Astrocyte (in vitro differentiated cells and primary cell): ENCODE data around the gene SPP1. TPM values are rescaled to one million over a fixed set of nuclear protein-coding genes. Genes with fewer than 3 reads are reported as not detected.
A peak's percentile ranks its signal among the peaks of the same experiment; 100 is the strongest.
"Not testable (repeated sequence)": the region's sequence is repeated elsewhere in the genome, so short reads cannot be mapped to it uniquely, and the experiment has no call there.

Source experiments
- DNase-seq: peaks from one replicate; pipeline ENCODE4 v3.0.0-alpha.2; 2010; ENCODE audit warnings: low read depth
- FAIRE-seq: peaks from 2 replicates; lab custom pipeline; 2011; peaks lifted over from hg19 to GRCh38; lab: Jason Lieb, UNC
- H2AFZ ChIP-seq: 2 replicates; pipeline ENCODE4 v1.6.0; 2012; ENCODE audit warnings: low read depth, low read length, inconsistent platforms
- H3K27ac ChIP-seq: 2 replicates; pipeline ENCODE4 v1.5.1; 2011; ENCODE audit warnings: low read depth, low read length, inconsistent platforms
- H3K27me3 ChIP-seq: 2 replicates; pipeline ENCODE4 v1.6.0; 2011; ENCODE audit warnings: low read length, inconsistent platforms; ENCODE audit not compliant: insufficient read depth
- H3K36me3 ChIP-seq: 2 replicates; pipeline ENCODE4 v1.5.1; 2011; ENCODE audit warnings: low read length, inconsistent platforms; ENCODE audit not compliant: insufficient read depth
- H3K4me1 ChIP-seq: 2 replicates; pipeline ENCODE4 v1.5.1; 2011; ENCODE audit warnings: low read length, inconsistent platforms; ENCODE audit not compliant: insufficient read depth
- H3K4me2 ChIP-seq: 2 replicates; pipeline ENCODE4 v1.6.0; 2012; ENCODE audit warnings: low read length, inconsistent platforms
- H3K4me3 ChIP-seq: 2 replicates; pipeline ENCODE4 v1.5.1; 2011; ENCODE audit warnings: low read depth, mild to moderate bottlenecking, low read length, inconsistent platforms; ENCODE audit not compliant: insufficient read depth
- H3K79me2 ChIP-seq: 2 replicates; pipeline ENCODE4 v1.6.0; 2012; ENCODE audit warnings: mild to moderate bottlenecking, low read length, inconsistent platforms; ENCODE audit not compliant: insufficient read depth
- H3K9ac ChIP-seq: 2 replicates; pipeline ENCODE4 v1.6.0; 2012; ENCODE audit warnings: mild to moderate bottlenecking, low read length, inconsistent platforms
- H3K9me3 ChIP-seq: 2 replicates; pipeline ENCODE4 v1.5.1; 2012; ENCODE audit warnings: low read depth, mild to moderate bottlenecking, low read length, inconsistent platforms; ENCODE audit not compliant: insufficient read depth
- H4K20me1 ChIP-seq: 2 replicates; pipeline ENCODE4 v1.6.0; 2012; ENCODE audit warnings: low read length, inconsistent platforms; ENCODE audit not compliant: insufficient read depth
- H3K27ac Mint-ChIP-seq: one replicate; pipeline ENCODE4 v1.8.0; 2021; ENCODE audit warnings: mild to moderate bottlenecking, mixed read lengths; ENCODE audit not compliant: unreplicated experiment
- H3K27me3 Mint-ChIP-seq: one replicate; pipeline ENCODE4 v1.8.0; 2021; ENCODE audit warnings: low read depth, mixed read lengths; ENCODE audit not compliant: unreplicated experiment
- H3K36me3 Mint-ChIP-seq: one replicate; pipeline ENCODE4 v1.8.0; 2021; ENCODE audit warnings: low read depth, mixed read lengths; ENCODE audit not compliant: unreplicated experiment
- H3K4me1 Mint-ChIP-seq: one replicate; pipeline ENCODE4 v1.8.0; 2021; ENCODE audit warnings: low read depth, mixed read lengths; ENCODE audit not compliant: unreplicated experiment
- H3K4me3 Mint-ChIP-seq: one replicate; pipeline ENCODE4 v1.8.0; 2021; ENCODE audit warnings: mild to moderate bottlenecking, moderate library complexity, mixed read lengths; ENCODE audit not compliant: unreplicated experiment
- H3K9me3 Mint-ChIP-seq: one replicate; pipeline ENCODE4 v1.8.0; 2021; ENCODE audit warnings: mild to moderate bottlenecking, mixed read lengths; ENCODE audit not compliant: unreplicated experiment
- CTCF ChIP-seq: IDR thresholded peaks from 2 replicates; pipeline ENCODE4 v1.5.1; 2011; ENCODE audit warnings: low read depth, mild to moderate bottlenecking, inconsistent platforms, low read length, moderate library complexity; ENCODE audit not compliant: insufficient read depth
- EZH2 ChIP-seq: IDR thresholded peaks from 2 replicates; pipeline ENCODE4 v1.6.1; 2012; ENCODE audit warnings: mild to moderate bottlenecking, low read length, inconsistent platforms; ENCODE audit not compliant: insufficient read depth
- total RNA-seq: library from RNA; stranded (reverse); gene quantifications from 2 replicates; pipeline ENCODE4 v1.2.1, GENCODE V29; 2021

SPP1 gene
- total RNA-seq, 1 donor from 2014 or later = 217 TPM

- H4K20me1 ChIP-seq = no peaks in the 10 kb centered on the region
- no peak overlapping the region for H3K27ac ChIP-seq
- Mint-ChIP-seq H3K27ac (peak overlapping the region; percentile 1), H3K4me3 (no peak overlapping the region), H3K9me3 (peaks cover 2% of the 10 kb centered on the region), H3K27me3 (no peaks in the 10 kb centered on the region), H3K4me1 (peaks cover 5% of the 10 kb centered on the region), H3K36me3 (no peaks in the 10 kb centered on the region)
- DNase-seq (no peak), FAIRE-seq (no peak)
- no peaks in the 10 kb centered on the region for H3K79me2 ChIP-seq
- no peaks in the 10 kb centered on the region for H3K9me3 ChIP-seq
- H3K4me3 ChIP-seq = no peak overlapping the region
- H3K9ac ChIP-seq = no peak overlapping the region
- H2AFZ ChIP-seq = no peak overlapping the region
- H3K36me3 ChIP-seq = no peaks in the 10 kb centered on the region
- H3K27me3 ChIP-seq = no peaks in the 10 kb centered on the region
- no peak overlapping the region for H3K4me2 ChIP-seq
- TF ChIP-seq EZH2 = no peak
- TF ChIP-seq CTCF = no peak
- no peaks in the 10 kb centered on the region for H3K4me1 ChIP-seq
Measured at GRCh38 chr4:87995435-87995834, 19.9 kb downstream of the SPP1 start.

- H2AFZ ChIP-seq, H3K27ac Mint-ChIP-seq, H3K4me1 Mint-ChIP-seq, H3K36me3 ChIP-seq, H3K27me3 Mint-ChIP-seq, H3K4me2 ChIP-seq, H3K36me3 Mint-ChIP-seq, H3K27me3 ChIP-seq, DNase-seq, H3K4me3 Mint-ChIP-seq, FAIRE-seq, H3K79me2 ChIP-seq, H3K9me3 ChIP-seq, H3K9ac ChIP-seq, H4K20me1 ChIP-seq, H3K4me1 ChIP-seq, H3K9me3 Mint-ChIP-seq, H3K27ac ChIP-seq, H3K4me3 ChIP-seq: not testable (repeated sequence)
Measured at GRCh38 chr4:87999191-87999691, 23.7 kb downstream of the SPP1 start.

- H4K20me1 ChIP-seq = no peaks in the 10 kb centered on the region
- Mint-ChIP-seq H3K4me3 (no peak overlapping the region), H3K27me3 (peaks cover 1% of the 10 kb centered on the region), H3K4me1 (peaks cover 6% of the 10 kb centered on the region), H3K9me3 (no peaks in the 10 kb centered on the region), H3K36me3 (no peaks in the 10 kb centered on the region), H3K27ac (no peak overlapping the region)
- no peaks in the 10 kb centered on the region for H3K27me3 ChIP-seq
- no peak overlapping the region for H3K4me2 ChIP-seq
- H3K4me1 ChIP-seq = peaks cover 3% of the 10 kb centered on the region
- H3K79me2 ChIP-seq = no peaks in the 10 kb centered on the region
- H2AFZ ChIP-seq = no peak overlapping the region
- TF ChIP-seq CTCF (no peak), EZH2 (no peak)
- H3K4me3 ChIP-seq = no peak overlapping the region
- H3K36me3 ChIP-seq = no peaks in the 10 kb centered on the region
- FAIRE-seq = no peak
- no peak overlapping the region for H3K9ac ChIP-seq
- no peak for DNase-seq
- H3K9me3 ChIP-seq = no peaks in the 10 kb centered on the region
- no peak overlapping the region for H3K27ac ChIP-seq
Measured at GRCh38 chr4:88001871-88002270, 26.4 kb downstream of the SPP1 start.
